Caco-2 (cell line): ENCODE measurements around the gene FAT1. TPM values are rescaled to one million over a fixed set of nuclear protein-coding genes. Genes with fewer than 3 reads are reported as not detected.
"Not testable (repeated sequence)": the region's sequence is repeated elsewhere in the genome, so short reads cannot be mapped to it uniquely, and the experiment has no call there.

Source experiments
- BruUV-seq: library from RNA; stranded (reverse); fragments of 400-500 nt; replicated peaks from 2 replicates; lab custom pipeline; 2021; lab: Mats Ljungman, UMichigan
- CTCF ChIA-PET: fragments of 300-600 bp; sonication (Branson Sonifier 250); formaldehyde crosslinking; loops from one replicate; lab custom pipeline; 2022; ENCODE audit warnings: antibody characterized with exemption; lab: Charles Lee
- POLR2A ChIA-PET: fragments of 300-600 bp; sonication (Branson Sonifier 250); formaldehyde crosslinking; loops from one replicate; lab custom pipeline; 2022; ENCODE audit warnings: antibody characterized with exemption; lab: Charles Lee
- DNase-seq, 2 experiments: peaks; one replicate each; pipeline versions ENCODE4 v3.0.0 to v3.0.0-alpha.2; 2020 to 2022
- H3K27me3 ChIP-seq: replicated peaks from 2 replicates; pipeline ENCODE4 v1.6.0; 2011; ENCODE audit warnings: low read length; ENCODE audit not compliant: control insufficient read depth, insufficient read depth
- H3K36me3 ChIP-seq: 2 replicates; pipeline ENCODE4 v1.5.1; 2011; ENCODE audit warnings: low read length; ENCODE audit not compliant: control insufficient read depth, insufficient read depth
- H3K4me1 ChIP-seq: fragments of 250-450 bp; sonication (Bioruptor Pico); 2 replicates; pipeline ENCODE4 v1.5.1; 2020; ENCODE audit warnings: mild to moderate bottlenecking
- H3K4me3 ChIP-seq: 2 replicates; pipeline ENCODE4 v1.5.1; 2011; ENCODE audit warnings: low read depth, mild to moderate bottlenecking, control low read depth, low read length
- H3K9me3 ChIP-seq: fragments of 250-450 bp; sonication (Bioruptor Pico); 2 replicates; pipeline ENCODE4 v1.5.1; 2020; ENCODE audit warnings: mild to moderate bottlenecking, moderate library complexity
- H3K27ac Mint-ChIP-seq: one replicate; pipeline ENCODE4 v1.8.0; 2022; ENCODE audit warnings: mixed read lengths; ENCODE audit not compliant: unreplicated experiment
- H3K27me3 Mint-ChIP-seq: one replicate; pipeline ENCODE4 v1.8.0; 2022; ENCODE audit warnings: mixed read lengths; ENCODE audit not compliant: insufficient read depth, unreplicated experiment
- H3K36me3 Mint-ChIP-seq: one replicate; pipeline ENCODE4 v1.8.0; 2022; ENCODE audit warnings: mild to moderate bottlenecking, mixed read lengths; ENCODE audit not compliant: insufficient read depth, unreplicated experiment
- H3K4me1 Mint-ChIP-seq: one replicate; pipeline ENCODE4 v1.8.0; 2022; ENCODE audit warnings: low read depth, mixed read lengths; ENCODE audit not compliant: unreplicated experiment
- H3K4me3 Mint-ChIP-seq: one replicate; pipeline ENCODE4 v1.8.0; 2022; ENCODE audit warnings: mild to moderate bottlenecking, moderate library complexity, mixed read lengths; ENCODE audit not compliant: unreplicated experiment
- H3K9me3 Mint-ChIP-seq: one replicate; pipeline ENCODE4 v1.8.0; 2022; ENCODE audit warnings: mixed read lengths; ENCODE audit not compliant: unreplicated experiment
- intact Hi-C: fragments of 100-400 bp; cut with micrococcal nuclease; formaldehyde crosslinking; loops from one replicate; pipeline ENCODE4 v1.10.0; 2022; ENCODE audit not compliant: unreplicated experiment
- total RNA-seq: library from RNA; stranded (reverse); gene quantifications from 2 replicates; pipeline ENCODE4 v1.2.3, GENCODE V29; 2022
- TF ChIP-seq, protein P1 (sequence below), 2 experiments: fragments of 200-600 bp in 1 of 2; IDR thresholded peaks; 1 replicate in 1 of 2; 2 replicates in 1 of 2; pipeline versions ENCODE4 v1.5.1 to v1.8.0; 2011 to 2022; ENCODE audit warnings: antibody characterized with exemption in 1 of 2, control low read depth in 1 of 2, inconsistent platforms in 1 of 2, low read depth in 1 of 2, low read length in 1 of 2, mild to moderate bottlenecking in 1 of 2, moderate library complexity in 1 of 2; ENCODE audit not compliant: insufficient read depth in 1 of 2, severe bottlenecking in 1 of 2, unreplicated experiment in 1 of 2

Gene FAT1
- total RNA-seq, 1 experiment from 2014 or later: 135 TPM

DNA sequence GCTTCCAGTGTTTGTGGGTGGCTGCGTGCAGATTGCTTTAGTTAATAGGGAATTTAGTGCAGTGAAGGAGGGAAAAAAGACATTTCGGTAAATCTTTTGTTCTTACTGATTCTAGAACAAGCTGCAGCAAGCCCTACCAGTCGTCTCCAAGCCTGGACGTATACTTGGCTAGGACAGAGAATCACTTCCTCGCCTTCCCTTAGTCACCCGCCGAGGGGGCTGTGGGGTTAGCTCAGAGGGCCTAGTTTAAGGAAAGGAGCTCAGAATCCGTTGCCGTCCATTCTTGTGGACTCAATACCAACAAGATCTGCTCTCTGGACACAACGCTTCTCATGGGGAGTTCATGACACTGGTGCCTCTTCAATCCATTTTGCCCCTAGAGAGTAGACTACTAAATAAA is 36.3 kb upstream of the FAT1 start:
- CTCF ChIA-PET: no interaction called here
- BruUV-seq: no TSS peak
- Mint-ChIP-seq H3K27me3 (no peaks in the 10 kb centered on the region), H3K27ac (no peak overlapping the region), H3K4me1 (peaks cover 7% of the 10 kb centered on the region), H3K36me3 (no peaks in the 10 kb centered on the region), H3K9me3 (peaks cover 10% of the 10 kb centered on the region), H3K4me3 (no peak overlapping the region)
- intact Hi-C loops: no loop called here
- Histone ChIP-seq H3K4me3 (no peak overlapping the region), H3K27me3 (no peaks in the 10 kb centered on the region), H3K4me1 (peaks cover 14% of the 10 kb centered on the region), H3K9me3 (no peaks in the 10 kb centered on the region), H3K36me3 (no peaks in the 10 kb centered on the region)
- DNase-seq: no peak
- POLR2A ChIA-PET: no interaction called here
- TF ChIP-seq, protein P1, sequence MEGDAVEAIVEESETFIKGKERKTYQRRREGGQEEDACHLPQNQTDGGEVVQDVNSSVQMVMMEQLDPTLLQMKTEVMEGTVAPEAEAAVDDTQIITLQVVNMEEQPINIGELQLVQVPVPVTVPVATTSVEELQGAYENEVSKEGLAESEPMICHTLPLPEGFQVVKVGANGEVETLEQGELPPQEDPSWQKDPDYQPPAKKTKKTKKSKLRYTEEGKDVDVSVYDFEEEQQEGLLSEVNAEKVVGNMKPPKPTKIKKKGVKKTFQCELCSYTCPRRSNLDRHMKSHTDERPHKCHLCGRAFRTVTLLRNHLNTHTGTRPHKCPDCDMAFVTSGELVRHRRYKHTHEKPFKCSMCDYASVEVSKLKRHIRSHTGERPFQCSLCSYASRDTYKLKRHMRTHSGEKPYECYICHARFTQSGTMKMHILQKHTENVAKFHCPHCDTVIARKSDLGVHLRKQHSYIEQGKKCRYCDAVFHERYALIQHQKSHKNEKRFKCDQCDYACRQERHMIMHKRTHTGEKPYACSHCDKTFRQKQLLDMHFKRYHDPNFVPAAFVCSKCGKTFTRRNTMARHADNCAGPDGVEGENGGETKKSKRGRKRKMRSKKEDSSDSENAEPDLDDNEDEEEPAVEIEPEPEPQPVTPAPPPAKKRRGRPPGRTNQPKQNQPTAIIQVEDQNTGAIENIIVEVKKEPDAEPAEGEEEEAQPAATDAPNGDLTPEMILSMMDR (IDR thresholded peaks at IDR 0.05; ENCODE audit: insufficient read depth in 1 of 2, low read depth in 1 of 2, low read length in 1 of 2, severe bottlenecking in 1 of 2, unreplicated experiment in 1 of 2): no peak

DNA sequence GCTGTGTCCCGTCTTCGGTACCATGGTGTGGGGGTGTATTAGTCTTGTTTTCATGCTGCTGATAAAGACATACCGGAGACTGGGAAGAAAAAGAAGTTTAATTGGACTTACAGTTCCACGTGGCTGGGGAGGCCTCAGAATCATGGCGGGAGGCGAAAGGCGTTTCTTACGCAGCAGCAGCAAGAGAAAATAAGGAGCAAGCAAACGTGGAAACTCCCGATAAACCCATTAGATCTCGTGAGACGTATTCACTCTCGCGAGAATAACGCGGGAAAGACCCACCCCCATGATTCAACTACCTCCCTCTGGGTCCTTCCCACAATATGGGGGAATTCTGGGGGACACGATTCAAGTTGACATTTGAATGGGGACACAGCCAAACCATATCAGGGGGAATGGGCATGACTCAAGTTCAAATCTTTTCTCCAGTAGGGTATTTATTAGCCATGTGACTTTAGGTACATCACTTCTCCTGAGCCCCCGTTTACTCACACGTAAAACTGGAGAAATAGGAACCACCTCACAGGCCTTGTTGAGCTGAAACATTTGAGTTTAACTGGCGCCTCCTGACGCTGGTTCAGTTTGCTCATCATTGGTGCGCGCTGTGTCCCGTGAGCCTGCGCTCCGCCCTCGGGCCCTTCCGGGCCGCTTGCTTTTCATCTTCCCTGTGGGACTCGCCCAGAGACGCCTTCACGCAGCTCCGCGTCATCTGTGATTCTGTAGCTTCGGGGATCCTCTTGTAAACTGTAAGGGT is 35.5 kb upstream of the FAT1 start:
- intact Hi-C loops: no loop called here
- ChIA-PET CTCF (no interaction called here), POLR2A (no interaction called here)
- Mint-ChIP-seq H3K36me3 (no peaks in the 10 kb centered on the region), H3K9me3 (peaks cover 10% of the 10 kb centered on the region), H3K4me1 (peaks cover 7% of the 10 kb centered on the region), H3K27me3 (no peaks in the 10 kb centered on the region), H3K27ac (no peak overlapping the region), H3K4me3 (no peak overlapping the region)
- DNase-seq: no peak
- BruUV-seq: no TSS peak
- Histone ChIP-seq H3K27me3 (no peaks in the 10 kb centered on the region), H3K4me1 (peaks cover 10% of the 10 kb centered on the region), H3K36me3 (no peaks in the 10 kb centered on the region), H3K4me3 (no peak overlapping the region), H3K9me3 (no peaks in the 10 kb centered on the region)
- TF ChIP-seq, protein P1 (IDR thresholded peaks at IDR 0.05; ENCODE audit: insufficient read depth in 1 of 2, low read depth in 1 of 2, low read length in 1 of 2, severe bottlenecking in 1 of 2, unreplicated experiment in 1 of 2): no peak

DNA sequence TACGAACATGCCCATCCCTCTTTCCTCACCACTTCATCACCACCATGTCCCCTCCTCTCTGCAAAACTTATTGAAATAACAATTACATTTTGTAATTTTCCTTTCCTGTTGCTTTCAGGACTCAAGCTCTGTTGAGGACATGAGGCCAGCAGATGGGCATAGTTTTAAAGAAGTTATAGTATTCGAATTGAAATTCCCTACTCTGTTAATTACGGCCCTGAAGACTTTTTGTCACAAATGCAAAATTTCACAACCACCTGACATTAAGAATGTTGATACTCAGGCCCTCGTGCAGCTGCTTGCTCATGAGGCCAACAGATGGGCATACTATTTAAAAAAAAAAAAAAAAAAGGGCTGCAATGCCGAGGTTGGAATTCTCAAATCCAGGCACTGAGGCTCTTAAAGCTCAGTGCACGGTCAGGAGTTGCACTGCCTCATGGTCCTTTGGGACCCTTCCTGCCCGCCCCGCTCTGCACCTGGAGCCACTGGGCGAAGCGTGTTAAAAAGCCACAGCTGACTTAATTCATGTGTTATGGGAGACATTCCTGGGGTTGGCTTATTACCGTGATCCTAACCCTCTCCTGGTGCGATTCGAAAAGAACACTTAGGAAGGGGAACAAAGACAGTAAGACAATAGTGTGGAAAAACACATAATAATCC is 34.2 kb upstream of the FAT1 start:
- H3K36me3 ChIP-seq: no peaks in the 10 kb centered on the region
- Mint-ChIP-seq H3K27me3 (no peaks in the 10 kb centered on the region), H3K9me3 (peaks cover 10% of the 10 kb centered on the region), H3K4me3 (no peak overlapping the region), H3K36me3 (no peaks in the 10 kb centered on the region), H3K27ac (no peak overlapping the region), H3K4me1 (peaks cover 7% of the 10 kb centered on the region)
- peaks cover 10% of the 10 kb centered on the region for H3K4me1 ChIP-seq
- POLR2A ChIA-PET: no interaction called here
- no peak overlapping the region for H3K4me3 ChIP-seq
- no TSS peak for BruUV-seq
- CTCF ChIA-PET: interaction anchor here (0.5 kb wide), 1 partner anchor 842 kb away, joined by 6 read pairs; no protein-coding TSS in a partner anchor
- intact Hi-C loops: no loop called here
- H3K27me3 ChIP-seq: no peaks in the 10 kb centered on the region
- H3K9me3 ChIP-seq: no peaks in the 10 kb centered on the region
- no peak for DNase-seq
- TF ChIP-seq, protein P1 (IDR thresholded peaks at IDR 0.05; ENCODE audit: insufficient read depth in 1 of 2, low read depth in 1 of 2, low read length in 1 of 2, severe bottlenecking in 1 of 2, unreplicated experiment in 1 of 2): no peak

DNA sequence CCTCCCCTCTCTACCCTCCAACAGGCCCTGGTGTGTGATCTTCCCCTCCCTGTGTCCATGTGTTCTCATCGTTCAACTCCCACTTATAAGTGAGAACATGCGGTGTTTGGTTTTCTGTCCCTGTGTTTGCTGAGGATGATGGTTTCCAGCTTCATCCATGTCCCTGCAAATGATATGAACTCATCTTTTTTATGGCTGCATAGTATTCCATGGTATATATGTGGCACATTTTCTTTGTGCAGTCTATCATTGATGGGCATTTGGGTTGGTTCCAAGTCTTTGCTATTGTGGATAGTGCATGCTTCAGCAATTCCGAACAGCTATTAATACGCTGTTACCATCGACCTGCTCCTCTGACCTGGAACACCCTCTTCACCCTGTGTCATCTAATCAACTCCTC is 32.9 kb upstream of the FAT1 start:
- H3K36me3 Mint-ChIP-seq, BruUV-seq, H3K27me3 ChIP-seq, H3K36me3 ChIP-seq, H3K27me3 Mint-ChIP-seq, POLR2A ChIA-PET, H3K4me1 Mint-ChIP-seq, H3K9me3 ChIP-seq, H3K27ac Mint-ChIP-seq, CTCF ChIA-PET, H3K4me3 Mint-ChIP-seq, H3K9me3 Mint-ChIP-seq, H3K4me1 ChIP-seq, intact Hi-C loops, DNase-seq, H3K4me3 ChIP-seq: not testable (repeated sequence)
